GM21360 (cell line): ENCODE results near the gene TRPM5.

ENCODE experiments used
- ATAC-seq: cut with Tn5 transposase; IDR thresholded peaks from one replicate; pipeline ENCODE4 v1.9.1; 2021; ENCODE audit warnings: mild to moderate bottlenecking, moderate library complexity; ENCODE audit not compliant: unreplicated experiment

TRPM5 gene

DNA sequence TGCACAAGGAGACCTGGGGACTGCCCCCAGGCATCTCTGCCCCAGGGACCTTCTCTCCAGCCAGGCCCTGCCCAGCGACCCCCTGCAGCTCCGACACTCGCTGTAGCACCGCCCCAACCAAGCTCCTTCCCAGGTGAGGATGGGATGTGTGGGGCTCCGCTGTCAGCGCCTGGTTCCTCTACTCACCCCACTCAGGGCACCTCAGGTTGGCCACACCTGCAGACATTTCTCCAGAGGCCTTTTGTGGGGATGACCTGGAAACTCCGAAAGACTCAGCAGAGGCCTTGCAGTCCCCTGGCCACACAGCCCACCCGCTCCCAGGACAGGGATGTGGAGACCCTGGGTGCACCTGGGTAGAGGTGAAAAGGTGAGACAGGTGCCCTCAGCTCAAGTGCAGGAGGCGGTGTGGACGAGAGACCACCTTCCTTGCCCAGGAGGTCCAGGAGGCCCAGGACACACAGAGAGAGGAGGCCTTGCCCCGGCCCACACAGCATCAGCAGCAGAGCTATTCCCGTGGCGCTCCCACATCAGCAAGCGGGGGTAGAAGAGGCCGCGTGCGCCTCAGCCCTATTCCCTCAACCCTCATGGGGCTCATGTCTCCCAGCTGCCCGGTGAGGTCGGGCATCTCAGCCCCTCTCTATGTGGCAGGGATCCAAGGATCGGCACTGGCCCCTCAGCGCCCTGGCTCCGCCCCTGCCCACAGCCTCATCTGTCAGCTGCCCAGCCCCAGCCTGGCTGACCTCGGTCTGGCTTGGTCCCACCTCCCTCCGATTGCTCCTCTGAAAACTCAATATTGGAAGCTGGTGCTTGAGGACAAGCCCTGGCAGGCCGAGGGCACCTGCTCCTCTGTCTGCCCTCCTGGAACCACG lies 20.9 kb downstream of the TRPM5 start:
- no peak for ATAC-seq

DNA sequence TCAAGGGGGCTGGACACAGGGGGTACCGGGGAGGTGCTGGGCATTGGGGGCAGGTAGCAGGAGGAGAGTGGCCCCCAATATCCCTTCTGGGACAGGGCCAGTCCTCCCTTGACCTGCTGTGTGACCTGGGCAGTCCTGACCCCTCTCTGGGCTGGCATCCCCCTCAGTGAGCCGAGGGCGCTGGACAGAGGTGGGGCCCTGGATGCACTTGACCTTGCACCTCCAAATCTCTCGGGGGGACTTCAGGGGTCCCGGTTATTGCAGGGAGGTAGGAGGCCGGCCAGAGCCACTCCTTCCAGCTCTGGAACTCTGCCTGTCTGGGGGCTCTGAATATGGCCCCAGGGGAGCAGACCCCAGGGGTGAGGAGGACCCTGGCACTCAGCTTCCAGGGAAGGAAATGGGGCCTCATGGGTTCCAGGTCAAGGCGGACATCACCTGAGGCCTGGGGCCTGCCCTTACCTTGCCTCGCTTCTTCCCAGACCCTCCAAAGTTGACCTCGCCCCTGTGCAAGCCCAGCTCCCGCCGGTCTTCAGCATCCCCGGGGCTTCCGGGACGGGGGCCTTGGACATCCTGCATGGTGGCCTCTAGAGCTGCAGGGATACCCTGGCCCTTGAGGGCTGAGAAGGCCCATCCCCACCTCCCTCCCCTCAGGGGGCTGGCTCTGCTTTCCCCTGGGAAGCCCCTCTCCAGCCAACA lies 21.7 kb downstream of the TRPM5 start:
- ATAC-seq, result no peak

DNA sequence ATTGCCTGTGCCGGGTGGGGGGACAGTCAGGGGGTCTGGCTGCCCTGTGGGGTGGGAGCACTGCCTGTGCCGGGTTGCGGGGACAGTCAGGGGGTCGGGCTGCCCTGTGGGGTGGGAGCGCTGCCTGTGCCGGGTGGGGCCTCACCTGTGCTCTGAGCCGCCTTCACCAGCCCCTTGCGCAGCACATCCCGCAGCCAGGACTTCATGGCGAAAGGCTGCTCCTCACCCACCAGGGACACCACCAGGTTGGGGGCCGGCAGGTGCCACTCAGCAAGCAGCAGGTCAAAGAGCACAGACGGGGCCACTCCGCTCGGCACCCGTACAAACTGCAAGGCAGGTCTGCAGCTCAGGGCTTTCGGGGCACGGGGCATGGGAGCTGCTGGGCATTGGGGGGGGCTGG lies 22.3 kb downstream of the TRPM5 start:
- no peak for ATAC-seq

GRCh38 chr11:2421226-2421994 lies 22.9 kb downstream of the TRPM5 start:
- ATAC-seq, result no peak

DNA sequence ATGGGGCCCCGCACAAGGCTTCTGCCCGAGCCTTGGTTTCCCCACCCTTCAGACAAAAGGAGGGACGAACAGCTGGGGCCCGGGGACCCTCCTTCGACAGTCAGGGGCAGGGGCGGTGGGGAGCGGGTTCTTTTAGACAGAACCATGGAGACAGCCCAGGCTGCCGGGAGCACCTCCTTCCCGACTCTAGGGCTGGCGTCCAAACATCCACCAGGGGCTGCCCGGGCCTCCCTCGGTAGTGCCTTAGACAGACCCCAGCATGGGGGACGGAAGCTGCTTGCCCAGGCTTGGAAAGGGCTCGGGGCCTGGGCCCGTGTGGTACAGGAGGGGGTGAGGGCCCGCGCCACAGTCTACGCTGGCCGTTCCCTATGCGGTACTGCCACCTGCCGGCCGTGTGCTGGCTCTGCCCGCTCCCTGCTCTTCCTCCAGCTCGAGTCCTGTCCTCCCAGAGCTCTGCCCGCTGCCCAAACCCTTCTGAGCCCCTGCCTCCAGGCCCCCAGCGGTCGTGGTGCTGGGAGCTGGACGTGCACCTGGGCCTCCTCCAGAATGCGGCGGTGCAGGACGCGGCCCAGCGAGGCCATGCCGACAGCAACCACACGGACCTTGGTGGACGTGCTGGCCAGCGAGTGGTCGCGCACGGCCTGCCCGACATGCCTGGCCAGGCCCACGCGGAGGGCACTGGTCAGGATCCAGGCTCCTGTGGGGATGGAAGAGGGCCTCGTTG lies 23.6 kb downstream of the TRPM5 start:
- ATAC-seq, result peak; percentile 72

GRCh38 chr11:2419638-2420501 lies 24.4 kb downstream of the TRPM5 start:
- ATAC-seq, result no peak

- no peak for ATAC-seq
These were observed 25.5 kb downstream of the TRPM5 start for GRCh38 chr11:2418693-2419360.

DNA sequence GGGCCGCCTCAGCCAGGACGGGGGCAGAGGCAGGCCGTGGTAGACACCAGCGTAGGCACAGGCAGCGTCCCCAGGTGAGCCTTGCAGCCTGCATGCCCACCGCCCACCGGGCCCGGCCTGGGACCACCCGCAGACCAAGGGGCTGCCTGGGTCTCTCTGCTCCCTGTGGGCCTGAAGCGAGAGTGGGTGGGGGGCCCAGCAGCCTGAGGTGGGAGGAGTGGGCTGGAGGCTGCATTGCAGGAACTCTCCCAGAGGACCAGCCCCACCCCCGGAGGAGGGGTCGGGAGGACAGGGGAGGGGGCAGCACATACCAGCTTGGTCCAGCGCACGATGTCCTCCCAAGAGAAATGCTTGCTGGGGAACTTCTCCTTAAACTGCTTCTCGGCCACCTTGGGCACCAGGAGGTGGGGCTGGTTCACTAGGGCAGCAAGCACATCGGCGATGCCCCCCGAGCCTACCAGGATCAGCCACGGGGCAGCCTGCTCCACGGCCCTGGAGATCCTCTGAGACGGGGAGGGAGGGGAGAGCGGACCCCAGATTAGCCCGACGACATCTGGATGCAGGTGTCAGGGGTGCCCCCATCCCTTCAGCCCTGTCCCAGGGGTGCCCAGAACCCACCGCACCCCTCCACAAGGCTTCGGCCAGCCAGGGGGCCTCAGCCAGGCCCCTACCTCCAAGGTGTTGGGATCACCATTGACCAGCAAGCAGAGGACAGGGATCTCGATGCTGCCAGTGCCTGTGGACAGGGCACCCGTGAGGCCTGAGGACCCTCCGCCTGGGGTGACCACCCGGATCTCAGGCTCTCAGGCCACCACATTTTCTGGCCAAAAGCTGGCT lies 26.2 kb downstream of the TRPM5 start:
- no peak for ATAC-seq

DNA sequence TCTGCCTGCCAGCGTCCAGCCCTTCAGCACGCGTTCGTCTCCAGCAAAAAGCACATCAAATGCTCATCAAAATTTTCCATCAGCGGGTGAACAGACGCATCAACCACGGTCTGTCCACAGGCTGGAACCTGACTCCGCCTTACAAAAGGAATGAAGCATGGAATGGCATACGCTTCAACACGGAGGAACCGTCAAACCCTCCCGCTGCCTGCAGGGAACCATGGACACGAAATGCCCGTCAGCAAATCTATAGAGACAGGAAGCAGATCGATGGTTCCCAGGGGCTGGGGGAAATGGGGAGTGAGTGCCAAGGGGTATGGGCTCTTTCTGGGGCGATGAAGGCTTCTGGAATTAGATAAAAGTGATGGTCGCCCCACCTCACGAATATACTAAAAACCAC lies 27.5 kb downstream of the TRPM5 start:
- ATAC-seq, result no peak

DNA sequence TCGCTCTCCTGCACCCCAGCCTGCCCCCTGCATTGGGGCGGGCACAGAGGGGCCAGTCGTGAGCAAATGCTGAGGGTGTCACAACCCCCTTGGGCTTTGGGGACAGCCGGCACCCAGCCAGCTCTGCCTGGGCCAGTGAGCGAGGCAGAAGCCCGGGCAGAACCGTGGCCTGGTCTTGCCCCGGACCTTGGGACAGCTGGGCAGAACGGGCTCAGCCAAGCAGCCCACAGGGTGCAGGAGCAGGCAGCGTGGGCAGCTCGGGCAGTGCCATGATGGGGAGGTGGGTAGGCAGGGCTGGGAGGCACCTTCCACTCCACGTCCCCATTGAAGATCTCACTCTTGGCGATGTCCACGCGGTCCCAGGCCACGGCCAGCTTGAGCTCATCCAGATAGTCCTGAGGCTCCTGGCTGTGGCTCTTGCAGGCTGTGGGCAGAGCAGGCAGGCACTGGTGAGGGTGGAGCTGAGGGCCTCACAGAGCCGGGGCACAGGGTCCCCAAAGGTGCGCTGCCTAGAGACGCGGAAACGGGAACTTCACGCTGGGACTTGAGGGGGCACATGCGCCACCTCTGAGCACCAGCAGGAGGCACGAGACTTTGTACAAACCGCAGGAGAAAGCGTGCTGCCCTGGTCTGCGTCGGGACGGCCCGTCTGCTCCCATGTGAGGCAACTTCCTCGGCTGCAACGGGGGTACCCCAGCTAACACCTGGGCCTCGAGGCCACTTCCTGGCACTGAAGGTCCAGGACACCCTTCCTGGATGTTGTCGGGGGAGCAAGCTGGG lies 28.5 kb downstream of the TRPM5 start:
- ATAC-seq, result no peak

DNA sequence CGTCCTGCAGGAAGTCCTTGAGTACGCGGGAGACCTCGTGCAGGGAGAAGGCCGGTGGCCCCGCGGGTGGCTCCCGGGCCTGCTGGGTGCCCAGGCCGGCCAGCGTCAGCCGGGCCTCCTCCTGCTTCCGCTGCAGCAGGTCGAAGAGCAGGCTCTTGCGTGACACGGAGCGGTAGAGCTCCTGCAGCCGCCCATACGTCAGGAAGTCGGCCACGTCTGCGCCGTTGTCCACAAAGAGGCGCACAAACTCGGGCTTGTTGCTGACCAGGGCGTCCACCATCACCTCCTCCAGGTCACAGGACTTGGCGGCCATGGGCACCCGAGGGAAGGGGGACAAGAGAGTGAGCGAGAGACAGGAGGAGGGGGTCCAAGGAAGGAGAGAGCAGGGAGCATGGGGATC lies 29.1 kb downstream of the TRPM5 start:
- no peak for ATAC-seq

- no peak for ATAC-seq
These were observed 29.7 kb downstream of the TRPM5 start for GRCh38 chr11:2414616-2415015.

GRCh38 chr11:2413742-2414579 lies 30.4 kb downstream of the TRPM5 start:
- ATAC-seq, result no peak

DNA sequence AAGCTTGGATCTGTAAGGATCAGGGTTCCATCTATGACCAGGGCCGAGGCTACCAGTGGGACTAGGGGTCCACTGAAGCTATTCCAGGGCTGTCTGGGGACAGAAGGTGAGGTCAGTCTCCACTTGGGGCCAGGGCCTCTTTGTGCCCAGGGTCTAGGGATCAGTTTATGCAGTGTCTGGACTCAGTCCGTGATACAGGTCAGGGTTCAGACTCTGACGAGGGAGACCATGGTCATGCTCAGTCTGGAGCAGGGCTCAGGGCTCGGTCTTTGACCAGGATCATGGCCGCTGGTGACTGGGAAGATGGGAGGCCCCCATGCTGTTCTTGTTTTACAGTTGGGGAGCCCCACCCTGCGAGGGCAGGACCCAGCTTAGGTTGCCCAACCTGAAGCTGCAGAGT lies 32.0 kb downstream of the TRPM5 start:
- ATAC-seq, result no peak

- ATAC-seq, result no peak
These were observed 32.6 kb downstream of the TRPM5 start for GRCh38 chr11:2411446-2412305.

GRCh38 chr11:2410616-2411015 lies 33.7 kb downstream of the TRPM5 start:
- no peak for ATAC-seq
